GM21360 (cell line): Measurements from ENCODE around the gene ITGB1BP1.

ENCODE experiments used
- ATAC-seq: cut with Tn5 transposase; IDR thresholded peaks from one replicate; pipeline ENCODE4 v1.9.1; 2021; ENCODE audit warnings: mild to moderate bottlenecking, moderate library complexity; ENCODE audit not compliant: unreplicated experiment

ITGB1BP1 gene

GRCh38 chr2:9380702-9381628, 42.4 kb downstream of the ITGB1BP1 start:
- ATAC-seq: no peak

GRCh38 chr2:9379391-9379755, 44.0 kb downstream of the ITGB1BP1 start:
- no peak for ATAC-seq

- no peak for ATAC-seq
These were observed 44.6 kb downstream of the ITGB1BP1 start for GRCh38 chr2:9378433-9379390.

GRCh38 chr2:9377461-9378097, 45.7 kb downstream of the ITGB1BP1 start:
- no peak for ATAC-seq

- ATAC-seq: no peak
These were observed 47.4 kb downstream of the ITGB1BP1 start for GRCh38 chr2:9375857-9376428.

- no peak for ATAC-seq
These were observed 49.1 kb downstream of the ITGB1BP1 start for GRCh38 chr2:9374071-9374730.

- no peak for ATAC-seq
These were observed 49.9 kb downstream of the ITGB1BP1 start for GRCh38 chr2:9373476-9373875.

GRCh38 chr2:9373047-9373446, 50.3 kb downstream of the ITGB1BP1 start:
- no peak for ATAC-seq

GRCh38 chr2:9370746-9371145, 52.6 kb downstream of the ITGB1BP1 start:
- ATAC-seq: no peak

GRCh38 chr2:9366026-9366425, 57.3 kb downstream of the ITGB1BP1 start:
- ATAC-seq: no peak

GRCh38 chr2:9365498-9366019, 57.8 kb downstream of the ITGB1BP1 start:
- ATAC-seq: no peak

GRCh38 chr2:9364791-9365497, 58.4 kb downstream of the ITGB1BP1 start:
- ATAC-seq: no peak

- ATAC-seq: no peak
These were observed 59.0 kb downstream of the ITGB1BP1 start for GRCh38 chr2:9364373-9364772.

GRCh38 chr2:9360701-9361100, 62.6 kb downstream of the ITGB1BP1 start:
- ATAC-seq: no peak

- no peak for ATAC-seq
These were observed 63.2 kb downstream of the ITGB1BP1 start for GRCh38 chr2:9360110-9360509.

GRCh38 chr2:9359463-9359862, 63.9 kb downstream of the ITGB1BP1 start:
- no peak for ATAC-seq

- ATAC-seq: no peak
These were observed 64.5 kb downstream of the ITGB1BP1 start for GRCh38 chr2:9358846-9359245.

GRCh38 chr2:9356261-9356660, 67.1 kb downstream of the ITGB1BP1 start:
- no peak for ATAC-seq

- ATAC-seq: no peak
These were observed 67.6 kb downstream of the ITGB1BP1 start for GRCh38 chr2:9355716-9356115.
